Large intestine (tissue), 3 donors: ENCODE measurements around the gene SLC45A3. TPM values are rescaled to one million over a fixed set of nuclear protein-coding genes. Genes with fewer than 3 reads are reported as not detected.
"Not testable (repeated sequence)": the region's sequence is repeated elsewhere in the genome, so short reads cannot be mapped to it uniquely, and the experiment has no call there.

Experiments used
- DNase-seq, 2 donors: peaks; one replicate each; pipeline versions ENCODE4 v3.0.0 to v3.0.0-alpha.2; 2013
- H3K27ac ChIP-seq: one replicate; pipeline ENCODE4 v1.5.1; 2013; ENCODE audit warnings: low read length
- H3K27me3 ChIP-seq: 2 replicates; pipeline ENCODE4 v1.6.1; 2013; ENCODE audit warnings: low read length; ENCODE audit not compliant: control insufficient read depth, insufficient read depth
- H3K36me3 ChIP-seq: 2 replicates; pipeline ENCODE4 v1.6.1; 2013; ENCODE audit warnings: low read length; ENCODE audit not compliant: control insufficient read depth, insufficient read depth
- H3K4me1 ChIP-seq: one replicate; pipeline ENCODE4 v1.6.1; 2013; ENCODE audit warnings: low read length; ENCODE audit not compliant: control insufficient read depth, insufficient read depth
- H3K4me3 ChIP-seq: one replicate; pipeline ENCODE4 v1.5.1; 2013; ENCODE audit warnings: low read length
- H3K9me3 ChIP-seq: one replicate; pipeline ENCODE4 v1.6.1; 2013; ENCODE audit warnings: mild to moderate bottlenecking, low read depth, low read length, moderate library complexity; ENCODE audit not compliant: control insufficient read depth
- WGBS: methylation state at CpG from one replicate; pipeline ENCODE4 v1.1.5; 2013; ENCODE audit warnings: low lambda C conversion rate; ENCODE audit not compliant: insufficient coverage; 5-methylcytosine and 5-hydroxymethylcytosine counted together
- polyA plus RNA-seq: library from polyadenylated mRNA; unstranded; fragments of 120-200 nt; gene quantifications from one replicate; pipeline ENCODE4 v1.2.1, GENCODE V29; 2013

The SLC45A3 gene
- polyA plus RNA-seq, 1 donor = 9.3 TPM

GRCh38 chr1:205636732-205637131, 43.6 kb downstream of the SLC45A3 start:
- no peaks in the 10 kb centered on the region for H3K9me3 ChIP-seq
- H3K27ac ChIP-seq = no peak overlapping the region
- H3K4me1 ChIP-seq = no peaks in the 10 kb centered on the region
- no peak overlapping the region for H3K4me3 ChIP-seq
- DNase-seq = no peak
- no peaks in the 10 kb centered on the region for H3K36me3 ChIP-seq
- WGBS = 60% methylated on average over 2 of the region's 4 CpGs
- no peaks in the 10 kb centered on the region for H3K27me3 ChIP-seq

DNA sequence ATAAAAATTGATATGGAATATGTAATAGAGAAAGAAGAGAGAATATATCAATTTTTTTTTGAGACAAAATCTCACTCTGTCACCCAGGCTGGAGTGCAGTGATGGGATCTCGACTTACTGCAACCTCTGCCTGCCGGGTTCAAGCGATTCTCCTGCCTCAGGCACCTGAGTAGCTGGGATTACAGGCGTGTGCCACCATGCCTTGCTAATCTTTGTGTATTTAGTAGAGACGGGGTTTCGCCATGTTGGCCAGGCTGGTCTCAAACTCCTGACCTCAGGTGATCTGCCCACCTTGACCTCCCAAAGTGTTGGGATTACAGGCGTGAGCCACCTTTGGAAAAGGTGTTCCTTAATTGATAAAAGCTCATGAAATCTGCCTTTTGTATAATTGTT, 44.2 kb downstream of the SLC45A3 start:
- not testable (repeated sequence) for H3K27ac ChIP-seq, H3K4me3 ChIP-seq, H3K4me1 ChIP-seq, DNase-seq, H3K27me3 ChIP-seq, H3K9me3 ChIP-seq, H3K36me3 ChIP-seq
- no CpG with 5 or more reads among the region's 7 CpGs for WGBS

- H3K27ac ChIP-seq = no peak overlapping the region
- 87% methylated on average over 3 of the region's 6 CpGs for WGBS
- H3K9me3 ChIP-seq = no peaks in the 10 kb centered on the region
- no peak for DNase-seq
- no peak overlapping the region for H3K4me3 ChIP-seq
- H3K4me1 ChIP-seq = peaks cover 8% of the 10 kb centered on the region
- no peaks in the 10 kb centered on the region for H3K36me3 ChIP-seq
- no peaks in the 10 kb centered on the region for H3K27me3 ChIP-seq
Observed at GRCh38 chr1:205633421-205633976, 46.8 kb downstream of the SLC45A3 start.

DNA sequence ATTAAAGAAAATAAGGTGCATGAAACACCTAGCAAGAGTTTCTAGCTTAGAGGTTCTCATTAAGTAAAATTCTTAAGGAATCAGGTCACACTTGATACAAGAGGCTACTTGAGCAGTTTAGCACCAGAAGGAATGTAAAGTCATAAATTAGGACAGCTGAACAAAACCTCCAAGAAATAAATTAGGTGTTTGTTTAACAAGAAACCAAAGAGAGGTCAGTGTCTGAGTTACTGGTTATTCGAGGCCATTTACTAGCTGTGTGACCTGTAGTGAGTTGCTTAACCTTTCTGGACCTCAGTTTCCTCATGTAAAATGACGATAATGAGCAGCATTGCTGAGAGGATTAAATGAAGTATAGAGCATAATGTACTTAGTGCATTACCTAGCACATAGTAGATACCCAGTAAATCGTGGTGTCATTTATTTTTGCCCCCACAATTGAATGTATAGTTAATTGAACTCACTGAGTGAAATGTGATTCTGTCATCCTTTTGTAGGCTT, 47.6 kb downstream of the SLC45A3 start:
- no peak for DNase-seq
- Histone ChIP-seq H3K27me3 (no peaks in the 10 kb centered on the region), H3K4me1 (peaks cover 8% of the 10 kb centered on the region), H3K27ac (peak overlapping the region; percentile 90), H3K4me3 (peak overlapping the region; percentile 72), H3K36me3 (no peaks in the 10 kb centered on the region), H3K9me3 (no peaks in the 10 kb centered on the region)
- WGBS = 33% methylated on average over 1 of the region's 3 CpGs

DNA sequence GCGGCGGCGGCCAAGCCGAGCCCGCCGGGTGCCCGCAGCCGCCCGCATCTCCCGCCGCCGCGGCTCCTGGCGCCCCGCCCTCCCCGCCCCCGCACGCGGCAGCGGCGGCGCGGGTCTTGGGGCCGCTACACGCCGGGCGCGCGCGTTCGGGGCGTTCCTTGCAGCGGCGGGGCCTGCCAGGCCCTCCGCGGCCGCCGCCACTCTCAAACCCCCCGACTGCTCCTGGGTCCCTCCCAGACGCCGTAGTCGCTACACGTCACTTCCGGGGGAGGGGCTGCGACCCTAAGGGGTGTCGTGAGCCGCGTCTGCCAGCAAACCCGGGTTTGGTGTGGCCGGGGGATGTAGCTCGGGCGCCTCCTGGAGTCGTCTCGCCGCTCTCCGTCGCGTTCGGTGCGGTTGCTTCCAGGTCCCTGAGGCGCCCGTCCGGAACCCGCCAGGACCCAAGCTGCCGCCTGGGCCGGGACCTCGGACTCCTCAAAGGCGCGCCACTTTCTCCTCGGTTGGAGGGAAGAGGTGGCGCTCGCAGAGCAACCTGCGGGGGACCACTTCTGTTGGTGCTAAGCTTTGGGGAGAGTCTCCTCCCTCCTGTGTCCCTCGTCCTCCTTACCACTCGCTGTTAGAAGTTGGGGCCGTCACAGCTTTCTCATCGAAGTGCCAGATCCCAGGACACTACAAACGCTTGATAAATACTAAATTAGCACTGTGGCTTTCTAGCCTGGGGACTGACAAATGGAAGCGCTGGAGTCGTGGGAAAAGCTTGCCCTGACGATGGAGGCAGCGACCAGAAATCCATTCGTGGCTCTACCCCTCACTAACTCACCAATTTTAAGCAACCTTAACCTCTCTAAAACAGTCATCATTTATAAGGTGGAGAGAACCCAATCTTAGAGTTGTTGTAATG, 48.3 kb downstream of the SLC45A3 start, which contains the start of gene ELK4:
Gene ELK4 (minus strand): TSS at position 244 of the 901 bp plus-strand sequence. CDS start 8,129 bp downstream, outside the sequence.
- no peaks in the 10 kb centered on the region for H3K27me3 ChIP-seq
- H3K4me3 ChIP-seq = peak within 1 kb of the TSS; percentile 72
- H3K9me3 ChIP-seq = no peaks in the 10 kb centered on the region
- H3K4me1 ChIP-seq = peaks cover 8% of the 10 kb centered on the region
- H3K36me3 ChIP-seq = no peaks in the 10 kb centered on the region
- no CpG with 5 or more reads among the region's 83 CpGs for WGBS
- H3K27ac ChIP-seq = peak within 1 kb of the TSS; percentile 90
- DNase-seq = peak; percentile 99

GRCh38 chr1:205631010-205631767, 49.1 kb downstream of the SLC45A3 start:
- peak; percentile 86 to 94 for DNase-seq
- no peaks in the 10 kb centered on the region for H3K36me3 ChIP-seq
- WGBS = 0% methylated on average over 3 of the region's 81 CpGs
- no peaks in the 10 kb centered on the region for H3K9me3 ChIP-seq
- H3K27me3 ChIP-seq = no peaks in the 10 kb centered on the region
- H3K4me3 ChIP-seq = peak overlapping the region; percentile 66
- peak overlapping the region; percentile 90 for H3K27ac ChIP-seq
- peaks cover 8% of the 10 kb centered on the region for H3K4me1 ChIP-seq

DNA sequence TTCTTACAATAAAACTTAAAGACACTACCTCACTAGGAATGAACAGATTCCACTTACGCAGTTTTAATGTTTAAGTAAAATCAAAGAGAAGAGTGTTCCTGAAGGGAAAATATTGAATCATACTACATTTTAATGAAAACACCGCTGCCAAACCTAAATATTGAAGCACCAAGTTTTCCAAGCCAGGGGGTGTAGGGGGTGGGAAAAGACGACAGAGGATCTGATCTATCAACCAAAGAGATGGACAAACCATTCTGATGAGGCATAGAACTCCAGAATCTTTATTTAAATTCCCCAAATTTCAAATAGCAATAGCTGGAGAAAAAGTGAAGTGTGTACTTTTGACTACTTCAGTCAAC, 49.7 kb downstream of the SLC45A3 start:
- peak overlapping the region; percentile 66 for H3K4me3 ChIP-seq

DNA sequence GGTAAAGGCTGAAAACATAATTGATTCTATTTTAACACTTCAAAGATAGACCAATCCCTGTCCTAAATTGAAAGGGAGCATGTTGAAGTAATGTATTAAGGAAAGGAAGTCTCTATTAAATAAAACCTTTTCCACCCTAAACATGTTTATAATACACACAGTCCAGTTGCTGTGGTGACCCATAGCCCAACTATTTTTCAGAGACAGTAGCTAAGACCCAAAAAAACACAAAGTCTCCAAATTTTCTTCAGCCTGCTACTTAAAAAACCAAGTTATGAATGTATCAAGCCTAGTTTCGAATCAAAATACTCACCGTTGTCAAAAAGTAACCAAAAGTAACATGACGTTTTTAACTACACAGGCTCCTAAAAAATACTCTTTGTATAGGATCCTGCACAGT, 50.1 kb downstream of the SLC45A3 start:
- no peaks in the 10 kb centered on the region for H3K9me3 ChIP-seq
- H3K27me3 ChIP-seq = no peaks in the 10 kb centered on the region
- WGBS = 8% methylated on average over 3 of the region's 3 CpGs
- no peaks in the 10 kb centered on the region for H3K36me3 ChIP-seq
- peak in 1 of 2 donors; percentile 32 for DNase-seq
- peaks cover 8% of the 10 kb centered on the region for H3K4me1 ChIP-seq
- H3K27ac ChIP-seq = peak overlapping the region; percentile 90
- H3K4me3 ChIP-seq = peak overlapping the region; percentile 66

More for the DNA sequence above, 49.7 kb downstream of the SLC45A3 start:
- Histone ChIP-seq H3K9me3 (no peaks in the 10 kb centered on the region), H3K4me1 (peaks cover 8% of the 10 kb centered on the region), H3K36me3 (no peaks in the 10 kb centered on the region), H3K27me3 (no peaks in the 10 kb centered on the region), H3K27ac (peak overlapping the region; percentile 90)
- 21% methylated on average over 2 of the region's 3 CpGs for WGBS
- DNase-seq = no peak

- H3K4me1 ChIP-seq = peaks cover 8% of the 10 kb centered on the region
- H3K27me3 ChIP-seq = no peaks in the 10 kb centered on the region
- H3K4me3 ChIP-seq = no peak overlapping the region
- no peak for DNase-seq
- 78% methylated on average over 4 of the region's 6 CpGs for WGBS
- H3K27ac ChIP-seq = peak overlapping the region; percentile 90
- H3K36me3 ChIP-seq = no peaks in the 10 kb centered on the region
- H3K9me3 ChIP-seq = no peaks in the 10 kb centered on the region
Observed at GRCh38 chr1:205629751-205630150, 50.6 kb downstream of the SLC45A3 start.

GRCh38 chr1:205627956-205628355, 52.4 kb downstream of the SLC45A3 start:
- Histone ChIP-seq H3K4me1 (peaks cover 8% of the 10 kb centered on the region), H3K27ac (no peak overlapping the region), H3K9me3 (no peaks in the 10 kb centered on the region), H3K27me3 (no peaks in the 10 kb centered on the region), H3K36me3 (peaks cover 3% of the 10 kb centered on the region), H3K4me3 (no peak overlapping the region)
- DNase-seq = no peak
- WGBS = 100% methylated on average over 4 of the region's 8 CpGs
